ENCODE results near the gene RAPGEF4.

Gene RAPGEF4

DNA sequence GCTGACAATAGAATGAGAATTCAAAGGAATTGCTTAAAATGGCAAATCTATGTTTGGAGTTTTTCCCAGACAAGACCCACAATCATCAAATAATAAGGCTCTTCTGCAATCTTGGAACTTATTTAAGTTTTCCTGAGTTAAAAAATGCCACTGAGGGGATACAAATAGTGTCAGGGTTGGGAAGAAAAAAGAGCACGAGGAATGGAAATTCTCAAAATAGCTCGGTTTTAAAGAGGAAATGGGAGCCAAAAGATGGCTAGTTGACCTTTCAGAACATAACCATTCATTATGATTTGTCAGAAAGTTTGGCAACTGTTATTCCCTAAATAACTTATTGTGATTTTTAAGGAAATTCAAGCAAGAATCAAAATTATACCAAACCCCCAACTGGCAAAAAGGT lies 127.7 kb downstream of the RAPGEF4 start:
- Histone ChIP-seq H3K27ac (ENCODE audit: low read depth, low read length) (no peak overlapping the region), H3K4me3 (ENCODE audit: low read length) (no peak overlapping the region), H3K36me3 (ENCODE audit: insufficient read depth, low read length) (no peaks in the 10 kb centered on the region), H3K9ac (ENCODE audit: low read depth, low read length) (no peak overlapping the region), H3K27me3 (ENCODE audit: insufficient read depth, low read length) (no peaks in the 10 kb centered on the region), H3K4me1 (ENCODE audit: insufficient read depth, low read length) (no peaks in the 10 kb centered on the region), H3K9me3 (ENCODE audit: insufficient read depth, low read depth, low read length) (no peaks in the 10 kb centered on the region)
- 78% methylated on average over 2 of the region's 2 CpGs for WGBS

DNA sequence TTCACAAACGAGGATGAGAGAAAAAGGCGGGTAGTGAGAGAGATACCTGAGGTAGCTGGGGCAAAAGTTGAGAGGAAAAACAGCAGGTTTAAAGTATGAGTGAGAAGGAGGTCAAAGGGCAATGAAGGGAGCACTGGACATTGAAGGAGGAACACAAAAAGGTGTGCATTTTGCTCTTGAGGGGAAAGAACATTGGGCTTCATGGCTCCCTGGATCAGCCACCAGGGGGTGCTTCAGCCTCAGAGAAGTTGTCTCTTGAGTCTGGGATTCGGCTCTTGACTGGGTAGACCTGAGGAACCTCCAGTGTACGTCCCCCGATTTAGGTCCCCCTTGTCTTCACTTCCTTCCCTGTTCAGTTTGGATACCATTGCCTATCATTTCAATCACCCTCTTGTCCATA lies 128.5 kb downstream of the RAPGEF4 start:
- H3K27me3 ChIP-seq (ENCODE audit: insufficient read depth, low read length): no peaks in the 10 kb centered on the region
- 63% methylated on average over 5 of the region's 5 CpGs for WGBS
- no peaks in the 10 kb centered on the region for H3K9me3 ChIP-seq (ENCODE audit: insufficient read depth, low read depth, low read length)
- H3K4me1 ChIP-seq (ENCODE audit: insufficient read depth, low read length): no peaks in the 10 kb centered on the region
- H3K9ac ChIP-seq (ENCODE audit: low read depth, low read length): no peak overlapping the region
- no peaks in the 10 kb centered on the region for H3K36me3 ChIP-seq (ENCODE audit: insufficient read depth, low read length)
- no peak overlapping the region for H3K4me3 ChIP-seq (ENCODE audit: low read length)
- no peak overlapping the region for H3K27ac ChIP-seq (ENCODE audit: low read depth, low read length)

DNA sequence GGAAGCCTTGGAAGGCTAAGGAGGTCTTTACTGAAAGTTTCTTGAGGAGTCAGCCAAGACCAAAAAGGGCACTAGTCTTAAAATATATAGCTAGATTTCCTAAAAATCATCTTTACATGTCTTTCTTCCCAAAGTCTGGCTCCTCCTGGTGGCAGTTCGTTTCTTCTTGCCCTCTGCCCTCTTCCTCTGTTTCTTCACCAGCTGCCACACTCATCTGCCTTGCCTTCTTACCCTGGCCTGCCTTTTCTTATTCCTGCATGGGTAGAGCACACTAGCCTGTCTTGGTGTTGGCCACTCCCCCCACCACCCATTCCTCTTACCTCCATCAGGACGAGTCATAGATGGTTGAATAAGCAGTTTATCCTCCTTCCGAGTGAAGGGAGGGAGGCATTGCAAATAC lies 129.8 kb downstream of the RAPGEF4 start:
- Histone ChIP-seq H3K9me3 (ENCODE audit: insufficient read depth, low read depth, low read length) (no peaks in the 10 kb centered on the region), H3K36me3 (ENCODE audit: insufficient read depth, low read length) (no peaks in the 10 kb centered on the region), H3K4me3 (ENCODE audit: low read length) (no peak overlapping the region), H3K9ac (ENCODE audit: low read depth, low read length) (no peak overlapping the region), H3K27ac (ENCODE audit: low read depth, low read length) (no peak overlapping the region), H3K27me3 (ENCODE audit: insufficient read depth, low read length) (no peaks in the 10 kb centered on the region), H3K4me1 (ENCODE audit: insufficient read depth, low read length) (no peaks in the 10 kb centered on the region)
- WGBS: 55% methylated on average over 1 of the region's 3 CpGs

DNA sequence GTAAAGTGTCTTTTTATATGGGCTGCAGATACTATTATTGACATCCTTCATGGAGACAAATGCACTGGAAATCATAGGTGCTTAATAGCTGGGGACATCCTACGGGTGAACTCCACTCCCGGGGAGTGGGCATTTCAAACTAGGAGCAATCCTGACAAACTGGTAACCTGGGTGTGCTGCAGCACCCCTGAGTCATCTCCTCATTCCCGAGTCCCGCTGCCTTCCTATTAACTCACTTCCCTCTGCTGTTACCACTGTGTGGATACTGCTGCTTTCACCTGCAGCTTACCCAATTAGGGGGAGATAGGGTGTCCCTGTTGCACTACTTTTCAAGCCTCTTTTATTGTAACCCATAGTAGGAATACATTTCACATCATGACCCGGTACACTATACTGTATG lies 134.2 kb downstream of the RAPGEF4 start:
- H3K4me3 ChIP-seq (ENCODE audit: low read length): no peak overlapping the region
- H3K27me3 ChIP-seq (ENCODE audit: insufficient read depth, low read length): no peaks in the 10 kb centered on the region
- no peak overlapping the region for H3K9ac ChIP-seq (ENCODE audit: low read depth, low read length)
- no peaks in the 10 kb centered on the region for H3K36me3 ChIP-seq (ENCODE audit: insufficient read depth, low read length)
- no peaks in the 10 kb centered on the region for H3K4me1 ChIP-seq (ENCODE audit: insufficient read depth, low read length)
- 87% methylated on average over 5 of the region's 5 CpGs for WGBS
- H3K27ac ChIP-seq (ENCODE audit: low read depth, low read length): no peak overlapping the region
- no peaks in the 10 kb centered on the region for H3K9me3 ChIP-seq (ENCODE audit: insufficient read depth, low read depth, low read length)

DNA sequence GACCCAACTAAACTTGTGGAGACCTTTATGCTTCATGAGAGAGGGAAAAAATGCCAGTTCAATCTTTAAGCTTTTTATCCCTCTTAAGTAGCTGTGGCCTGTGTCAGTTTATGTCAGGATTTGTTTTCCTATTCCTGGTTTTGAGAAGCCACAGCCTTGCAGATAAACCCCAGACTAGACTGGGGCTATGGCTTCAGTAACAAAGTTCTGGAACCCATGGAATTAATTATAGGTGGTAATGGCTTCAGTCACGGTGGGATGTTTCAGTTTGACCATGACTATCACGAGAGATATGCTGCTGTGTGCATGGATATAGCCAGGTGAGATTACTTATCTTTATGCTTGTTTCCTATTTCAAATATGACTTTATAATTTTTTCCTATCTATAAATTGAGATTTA lies 134.8 kb downstream of the RAPGEF4 start:
- 98% methylated on average over 2 of the region's 2 CpGs for WGBS

DNA sequence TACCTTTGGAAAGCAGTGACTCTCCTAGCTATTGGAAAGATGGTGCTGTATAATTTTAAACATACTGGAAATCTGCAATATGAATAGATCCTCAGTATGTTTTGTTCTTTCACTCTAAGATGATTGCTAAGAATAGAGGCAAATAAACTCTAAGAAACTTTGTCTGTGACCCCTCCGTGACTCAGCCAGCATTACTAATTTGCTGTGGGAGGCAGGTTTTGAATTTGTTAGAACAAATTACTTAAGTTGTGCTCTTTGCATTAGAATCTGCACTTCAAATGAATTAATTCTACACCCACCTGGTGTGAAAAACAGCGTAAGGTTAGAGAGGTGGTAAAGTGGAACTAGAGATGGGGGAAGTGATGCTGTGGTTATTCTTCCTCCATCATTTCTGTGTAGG lies 142.2 kb downstream of the RAPGEF4 start:
- WGBS: 71% methylated on average over 1 of the region's 2 CpGs

More for the DNA sequence above, 134.8 kb downstream of the RAPGEF4 start:
- no peaks in the 10 kb centered on the region for H3K36me3 ChIP-seq (ENCODE audit: insufficient read depth, low read length)
- H3K4me3 ChIP-seq (ENCODE audit: low read length): no peak overlapping the region
- H3K27me3 ChIP-seq (ENCODE audit: insufficient read depth, low read length): no peaks in the 10 kb centered on the region
- H3K4me1 ChIP-seq (ENCODE audit: insufficient read depth, low read length): no peaks in the 10 kb centered on the region
- H3K9ac ChIP-seq (ENCODE audit: low read depth, low read length): no peak overlapping the region
- H3K27ac ChIP-seq (ENCODE audit: low read depth, low read length): no peak overlapping the region
- no peaks in the 10 kb centered on the region for H3K9me3 ChIP-seq (ENCODE audit: insufficient read depth, low read depth, low read length)

DNA sequence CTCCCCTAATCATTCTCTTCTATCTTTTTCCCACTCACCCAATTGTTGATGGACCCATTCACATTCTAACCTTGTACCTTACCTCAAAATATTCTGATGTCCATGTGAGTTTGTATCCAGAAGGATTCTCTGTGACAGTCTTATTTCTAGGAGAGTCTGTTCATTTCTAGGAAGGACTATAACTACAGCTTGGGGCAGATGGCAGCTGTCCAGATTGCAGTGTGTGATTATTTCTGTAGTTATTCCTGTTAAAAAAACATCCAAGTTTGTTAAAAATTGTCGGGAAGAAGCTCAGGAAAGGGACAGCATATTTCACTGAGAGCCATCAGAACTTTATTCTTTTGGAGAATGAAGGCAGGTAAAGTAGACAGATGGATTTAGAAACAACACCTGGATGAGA lies 142.6 kb downstream of the RAPGEF4 start:
- 79% methylated on average over 1 of the region's 1 CpG for WGBS
- no peak overlapping the region for H3K4me3 ChIP-seq (ENCODE audit: low read length)

More for the DNA sequence above, 142.2 kb downstream of the RAPGEF4 start:
- Histone ChIP-seq H3K27ac (ENCODE audit: low read depth, low read length) (no peak overlapping the region), H3K4me1 (ENCODE audit: insufficient read depth, low read length) (no peaks in the 10 kb centered on the region), H3K9ac (ENCODE audit: low read depth, low read length) (no peak overlapping the region), H3K4me3 (ENCODE audit: low read length) (no peak overlapping the region), H3K27me3 (ENCODE audit: insufficient read depth, low read length) (no peaks in the 10 kb centered on the region; the same call in 1 of the 2 replicates), H3K9me3 (ENCODE audit: insufficient read depth, low read depth, low read length) (no peaks in the 10 kb centered on the region), H3K36me3 (ENCODE audit: insufficient read depth, low read length) (no peaks in the 10 kb centered on the region)

DNA sequence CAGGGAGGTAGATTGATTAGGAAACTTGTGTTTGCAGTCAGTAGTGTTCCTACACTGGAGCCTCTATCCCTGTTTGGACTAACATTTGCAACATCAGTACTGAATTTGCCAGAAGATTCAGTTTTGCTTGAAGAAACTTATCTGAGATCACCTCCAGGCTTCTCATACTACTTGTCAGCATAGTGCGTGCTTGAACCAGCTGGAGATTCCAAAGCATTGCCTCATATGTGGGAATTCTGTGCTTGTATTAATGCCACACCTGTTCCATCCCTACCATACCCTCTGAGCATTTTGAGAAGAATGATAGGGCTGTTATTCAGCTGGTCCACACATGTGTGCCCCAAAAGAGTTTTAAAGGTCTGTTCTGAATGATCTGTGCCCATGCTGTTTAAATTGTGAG lies 148.7 kb downstream of the RAPGEF4 start:
- H3K4me1 ChIP-seq (ENCODE audit: insufficient read depth, low read length): no peaks in the 10 kb centered on the region
- H3K27me3 ChIP-seq (ENCODE audit: insufficient read depth, low read length): no peaks in the 10 kb centered on the region
- no peak overlapping the region for H3K27ac ChIP-seq (ENCODE audit: low read depth, low read length)
- no peaks in the 10 kb centered on the region for H3K9me3 ChIP-seq (ENCODE audit: insufficient read depth, low read depth, low read length)
- H3K36me3 ChIP-seq (ENCODE audit: insufficient read depth, low read length): no peaks in the 10 kb centered on the region
- 93% methylated on average over 1 of the region's 1 CpG for WGBS
- H3K9ac ChIP-seq (ENCODE audit: low read depth, low read length): no peak overlapping the region
- no peak overlapping the region for H3K4me3 ChIP-seq (ENCODE audit: low read length)

More for the DNA sequence above, 142.6 kb downstream of the RAPGEF4 start:
- Histone ChIP-seq H3K36me3 (ENCODE audit: insufficient read depth, low read length) (no peaks in the 10 kb centered on the region), H3K27ac (ENCODE audit: low read depth, low read length) (no peak overlapping the region), H3K9me3 (ENCODE audit: insufficient read depth, low read depth, low read length) (no peaks in the 10 kb centered on the region), H3K9ac (ENCODE audit: low read depth, low read length) (no peak overlapping the region), H3K4me1 (ENCODE audit: insufficient read depth, low read length) (no peaks in the 10 kb centered on the region), H3K27me3 (ENCODE audit: insufficient read depth, low read length) (no peaks in the 10 kb centered on the region; the same call in 1 of the 2 replicates)

DNA sequence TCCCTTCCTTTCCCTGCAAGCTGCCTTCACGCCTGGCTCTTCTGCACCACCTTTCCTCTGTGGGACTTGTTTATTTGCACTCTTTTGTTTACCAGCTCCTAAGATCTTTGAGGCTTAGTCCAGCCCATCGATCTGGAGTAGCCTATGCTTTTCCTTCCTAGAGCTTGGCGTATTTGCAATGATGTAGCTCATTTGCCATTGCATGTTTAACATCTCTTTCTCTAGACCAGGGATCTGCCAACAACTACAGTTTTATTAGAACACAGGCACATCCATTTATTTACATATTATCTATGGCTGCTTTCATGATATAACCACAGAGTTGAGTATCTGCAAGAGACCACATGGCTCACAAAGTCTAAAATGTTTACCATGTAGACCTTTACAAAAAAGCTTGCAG lies 150.4 kb downstream of the RAPGEF4 start:
- no peak overlapping the region for H3K27ac ChIP-seq (ENCODE audit: low read depth, low read length)
- 85% methylated on average over 3 of the region's 3 CpGs for WGBS
- H3K27me3 ChIP-seq (ENCODE audit: insufficient read depth, low read length): no peaks in the 10 kb centered on the region

DNA sequence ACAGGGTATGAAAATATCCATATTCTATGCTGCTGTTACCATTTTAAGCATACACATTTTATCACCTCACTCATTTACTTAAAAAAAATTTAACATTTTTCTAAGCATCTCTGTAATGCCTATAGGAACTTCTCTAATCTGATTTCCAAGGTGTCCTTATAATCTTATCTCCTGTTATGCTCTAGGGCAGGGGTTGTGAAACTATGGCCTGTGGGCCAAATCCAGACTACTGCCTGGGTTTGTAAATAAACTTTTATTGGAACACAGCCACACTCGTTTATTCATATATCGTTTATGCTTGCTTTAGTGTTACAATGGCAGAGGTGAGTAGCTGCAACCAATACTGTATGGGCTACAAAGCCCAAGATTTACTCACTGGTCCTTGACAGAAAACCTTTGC lies 151.6 kb downstream of the RAPGEF4 start:
- Histone ChIP-seq H3K4me3 (ENCODE audit: low read length) (no peak overlapping the region), H3K4me1 (ENCODE audit: insufficient read depth, low read length) (no peaks in the 10 kb centered on the region), H3K9ac (ENCODE audit: low read depth, low read length) (no peak overlapping the region), H3K27me3 (ENCODE audit: insufficient read depth, low read length) (no peaks in the 10 kb centered on the region), H3K27ac (ENCODE audit: low read depth, low read length) (no peak overlapping the region), H3K9me3 (ENCODE audit: insufficient read depth, low read depth, low read length) (no peaks in the 10 kb centered on the region), H3K36me3 (ENCODE audit: insufficient read depth, low read length) (no peaks in the 10 kb centered on the region)
- WGBS: 89% methylated on average over 2 of the region's 2 CpGs

More for the DNA sequence above, 150.4 kb downstream of the RAPGEF4 start:
- Histone ChIP-seq H3K36me3 (ENCODE audit: insufficient read depth, low read length) (no peaks in the 10 kb centered on the region), H3K4me3 (ENCODE audit: low read length) (no peak overlapping the region), H3K4me1 (ENCODE audit: insufficient read depth, low read length) (no peaks in the 10 kb centered on the region), H3K9me3 (ENCODE audit: insufficient read depth, low read depth, low read length) (no peaks in the 10 kb centered on the region), H3K9ac (ENCODE audit: low read depth, low read length) (no peak overlapping the region)

DNA sequence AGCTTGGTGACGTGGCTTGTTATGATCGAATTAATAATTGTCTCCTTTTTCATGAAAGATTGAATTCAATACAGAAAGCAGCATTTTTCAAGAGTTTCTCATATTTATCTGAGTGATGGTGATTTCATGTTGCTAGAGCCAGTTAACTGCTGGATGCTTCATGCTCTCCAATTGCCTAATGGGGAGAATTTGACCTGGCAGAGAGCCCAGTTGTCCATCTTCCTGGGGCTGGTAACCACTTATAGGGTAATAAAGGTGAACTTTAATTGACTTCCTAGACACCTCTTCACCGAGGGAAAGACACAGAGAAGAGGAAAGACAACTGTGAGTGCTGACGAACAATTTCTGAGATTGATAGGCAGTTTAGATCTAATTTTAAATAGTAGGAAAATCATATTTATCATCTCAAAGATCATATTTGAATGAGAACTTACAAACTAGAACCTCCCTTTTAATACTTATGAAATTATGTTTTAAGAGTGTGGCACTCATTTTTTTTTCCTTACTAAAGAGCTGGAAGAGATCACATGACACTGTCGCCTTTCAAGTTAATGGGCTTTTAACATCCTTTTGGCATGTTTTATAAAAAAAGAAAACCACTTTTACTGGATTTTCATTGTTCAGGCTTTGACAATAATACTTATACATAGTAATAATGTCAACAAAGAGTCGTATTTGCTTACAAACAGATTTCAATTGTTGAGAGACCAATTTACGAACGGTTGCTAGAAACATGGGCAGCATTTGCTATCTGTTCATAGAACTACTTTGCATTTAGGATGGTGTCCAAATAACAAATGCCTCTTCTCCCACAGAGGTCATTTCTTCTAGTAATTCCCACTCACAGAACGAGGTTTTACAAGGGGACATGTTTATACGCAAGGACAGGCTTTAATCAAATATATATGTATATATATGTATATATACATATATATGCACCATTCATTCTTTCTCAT lies 153.3 kb downstream of the RAPGEF4 start:
- Histone ChIP-seq H3K27me3 (ENCODE audit: insufficient read depth, low read length) (no peaks in the 10 kb centered on the region), H3K27ac (ENCODE audit: low read depth, low read length) (no peak overlapping the region), H3K9ac (ENCODE audit: low read depth, low read length) (no peak overlapping the region), H3K4me3 (ENCODE audit: low read length) (no peak overlapping the region), H3K36me3 (ENCODE audit: insufficient read depth, low read length) (no peaks in the 10 kb centered on the region), H3K4me1 (ENCODE audit: insufficient read depth, low read length) (no peaks in the 10 kb centered on the region), H3K9me3 (ENCODE audit: insufficient read depth, low read depth, low read length) (no peaks in the 10 kb centered on the region)
- WGBS: 95% methylated on average over 7 of the region's 10 CpGs

All from HUES64 (cell line).